Renal cortex interstitium (tissue), 11 donors: Measurements from ENCODE around the gene GINS2. TPM values are rescaled to one million over a fixed set of nuclear protein-coding genes. Genes with fewer than 3 reads are reported as not detected.

ENCODE experiments used
- DNase-seq, 11 donors: peaks; one replicate each; pipeline ENCODE4 v3.0.0-alpha.2; 2013; ENCODE audit warnings: low read depth in 9 of 11, low spot score in 4 of 11; ENCODE audit errors: extremely low read depth in 1 of 11
- polyA plus RNA-seq, 3 donors: library from polyadenylated mRNA; unstranded; fragments of 120-200 nt; gene quantifications; one replicate each; pipeline ENCODE4 v1.2.1, GENCODE V29; 2013; ENCODE audit not compliant: insufficient read length in 3 of 3

GINS2 gene
- polyA plus RNA-seq, 3 donors = 16.8 to 23.8 (median 20.0) TPM

DNA sequence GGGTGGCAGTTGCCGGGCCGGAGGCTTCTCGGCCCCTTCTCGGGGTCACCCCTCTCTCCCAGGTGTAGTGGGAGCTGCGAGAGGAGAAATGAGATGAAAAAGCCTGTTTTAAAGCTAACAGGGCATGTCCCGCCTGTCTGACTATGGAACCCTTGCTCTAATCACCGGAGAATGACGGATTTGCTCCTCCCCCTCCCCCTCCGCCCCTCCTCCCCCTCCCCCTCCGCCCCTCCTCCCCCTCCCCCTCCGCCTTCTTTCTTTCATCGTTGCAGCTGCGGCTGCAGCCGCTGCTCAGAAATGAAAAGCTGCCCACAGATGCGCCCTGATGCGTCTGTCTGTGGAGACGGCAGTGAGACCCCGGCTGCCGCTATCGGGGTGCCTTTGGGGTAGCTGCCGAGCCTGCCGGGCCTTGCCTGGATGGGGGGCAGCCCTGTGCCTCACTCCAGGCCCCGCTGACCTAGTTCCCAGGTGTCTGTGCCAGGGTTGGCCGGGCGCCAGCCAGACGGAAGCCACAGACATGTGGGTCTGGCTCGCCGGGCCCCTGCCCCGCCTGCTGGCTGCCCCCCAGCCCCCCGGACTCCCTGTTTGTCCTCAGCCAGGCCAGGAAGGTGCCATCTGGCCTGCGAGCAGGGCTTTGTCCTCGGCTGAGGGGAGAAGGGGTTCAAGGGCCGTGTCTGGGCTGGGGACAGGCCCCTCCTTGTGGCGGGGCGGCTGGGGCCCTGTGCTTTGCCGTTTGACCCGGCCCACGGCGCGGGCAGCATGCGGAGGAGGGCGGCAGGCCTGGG, 37.7 kb downstream of the GINS2 start:
- DNase-seq = peak in 1 of 11 donors; percentile 36

DNA sequence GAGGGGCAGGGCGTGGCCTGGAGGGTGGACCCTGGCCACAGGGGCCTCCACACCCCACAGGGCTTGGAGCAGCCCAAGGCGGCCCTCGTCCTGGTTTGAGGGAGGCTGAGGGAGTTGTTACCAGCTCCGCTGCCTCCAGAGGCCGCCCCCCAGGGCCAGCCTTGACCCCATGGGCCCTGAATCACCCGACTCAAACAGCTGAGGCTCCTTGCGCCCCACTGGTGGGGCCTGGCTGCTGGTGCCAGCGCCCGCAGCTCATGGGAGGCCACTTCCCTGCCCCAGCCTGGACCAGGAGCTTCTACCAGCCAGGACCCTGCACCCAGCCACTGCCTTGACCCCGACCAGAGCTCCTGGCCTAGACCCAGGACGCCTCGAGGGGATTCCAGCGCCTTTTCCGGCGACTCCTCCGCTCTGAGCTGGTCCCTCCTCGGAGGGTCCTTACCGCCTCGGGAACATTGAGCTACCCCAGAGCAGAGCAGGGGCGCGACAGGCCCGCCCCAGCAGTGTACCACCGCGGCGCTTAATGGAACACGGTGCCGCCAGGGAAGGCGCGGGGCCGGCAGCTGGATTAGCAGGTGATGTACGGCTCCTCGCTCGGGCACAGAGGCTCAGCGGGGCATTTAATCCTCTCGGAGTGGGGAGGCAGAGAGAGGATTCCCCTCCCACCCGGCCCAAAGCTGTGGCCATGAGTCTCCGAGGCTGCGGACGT, 38.5 kb downstream of the GINS2 start:
- peak in 1 of 11 donors; percentile 34 for DNase-seq

DNA sequence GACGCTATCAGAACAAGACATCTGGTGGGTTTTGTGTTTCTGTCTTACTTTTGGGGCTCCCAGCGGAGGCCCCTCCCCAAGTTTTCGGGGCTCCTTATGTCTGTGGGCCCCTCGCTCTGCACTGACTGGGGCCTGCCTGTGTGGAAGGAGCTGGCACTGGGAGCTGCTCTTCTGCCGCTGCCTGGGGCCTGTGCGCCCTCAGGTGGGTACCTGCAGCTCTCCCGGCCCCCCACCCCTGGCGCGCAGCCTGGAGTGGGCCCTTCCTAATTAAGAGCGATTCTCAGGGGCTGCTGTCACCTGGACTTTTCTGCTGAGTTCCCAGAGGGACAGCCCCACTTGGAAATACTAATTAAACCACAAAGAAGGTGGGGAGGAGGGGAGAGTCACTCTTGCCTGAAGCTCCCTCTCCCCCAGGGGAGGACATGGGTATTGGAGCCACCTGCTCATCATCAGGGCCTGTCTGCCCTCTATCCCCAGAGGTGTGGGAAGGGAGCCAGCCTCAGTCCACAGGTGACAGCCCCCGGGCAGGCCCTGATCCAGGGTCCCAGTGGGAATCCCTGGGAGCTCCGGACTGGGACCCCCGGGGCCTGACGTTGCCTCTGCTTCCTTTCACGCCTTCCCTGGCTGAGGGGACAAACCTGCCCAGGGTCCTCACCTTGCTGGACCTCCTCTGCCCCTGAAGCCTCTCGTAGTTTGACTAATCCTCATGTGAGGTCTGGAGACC, 39.2 kb downstream of the GINS2 start:
- no peak for DNase-seq

DNA sequence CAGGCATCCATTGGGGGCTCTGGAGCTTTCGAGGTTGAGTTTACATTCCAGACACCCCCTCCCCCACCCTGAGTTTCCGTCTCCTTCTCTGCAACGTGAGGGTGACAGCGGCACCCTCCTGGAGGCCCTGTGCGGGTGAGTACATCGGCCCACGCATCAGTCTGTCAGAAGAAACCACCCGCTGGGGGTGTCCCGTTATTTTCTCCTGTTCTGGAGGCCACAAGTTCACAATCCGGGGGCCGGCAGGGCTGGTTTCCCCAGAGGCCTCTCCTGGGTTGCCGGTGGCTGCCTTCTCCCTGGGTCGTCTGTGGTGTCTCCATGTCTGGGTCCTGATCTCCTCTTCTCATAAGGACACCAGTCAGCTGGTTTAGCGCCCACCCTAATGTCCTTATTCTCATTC, 39.9 kb downstream of the GINS2 start:
- no peak for DNase-seq

DNA sequence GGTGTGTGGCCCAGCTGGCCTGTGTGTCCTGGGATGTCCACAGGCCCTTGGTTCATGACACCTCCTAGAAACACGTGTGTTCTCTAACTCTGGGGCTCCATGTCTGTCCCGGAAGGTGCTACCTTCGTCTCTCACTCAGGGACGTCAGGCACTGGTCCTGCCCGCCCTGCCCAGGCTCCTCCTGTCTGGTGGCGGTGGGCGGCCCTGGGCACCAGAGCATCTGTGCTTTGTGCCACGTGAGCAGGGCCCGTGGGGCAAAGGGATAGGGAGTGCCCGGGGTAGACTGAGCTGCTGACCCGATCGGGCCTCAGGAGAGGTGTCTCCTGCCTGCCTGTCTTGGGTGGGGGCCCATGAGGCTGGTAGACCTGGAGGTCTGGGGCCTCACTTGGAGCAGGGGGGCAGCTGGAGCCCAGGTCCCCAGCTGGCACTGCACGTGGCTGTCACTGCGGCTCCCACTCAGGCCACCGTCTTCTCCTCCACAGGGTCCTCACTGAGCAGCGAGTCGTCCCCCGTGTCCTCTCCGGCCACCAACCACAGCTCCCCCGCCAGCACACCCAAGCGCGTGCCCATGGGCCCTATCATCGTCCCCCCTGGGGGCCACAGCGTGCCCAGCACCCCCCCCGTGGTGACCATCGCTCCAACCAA, 40.6 kb downstream of the GINS2 start:
- DNase-seq = no peak

DNA sequence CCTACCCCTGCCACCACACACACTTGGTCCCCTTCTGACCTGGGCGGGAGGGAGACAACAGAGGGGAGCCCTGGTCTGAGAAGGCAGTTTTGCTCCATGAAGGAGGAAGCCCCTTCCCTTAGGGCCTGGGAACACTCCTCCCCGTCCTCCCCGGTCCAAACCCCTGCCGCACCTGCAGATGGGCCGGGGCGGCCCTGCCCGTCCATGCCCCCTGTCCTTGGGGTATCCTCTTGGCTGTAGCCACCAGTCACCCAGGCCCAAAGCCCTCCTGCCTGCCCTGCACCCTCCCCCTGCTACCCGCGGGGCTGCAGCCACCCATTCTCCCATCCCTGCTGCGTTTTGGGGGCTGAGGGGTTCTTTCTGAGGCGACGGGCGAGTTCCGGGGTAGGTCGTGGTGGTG, 41.8 kb downstream of the GINS2 start:
- DNase-seq = no peak

DNA sequence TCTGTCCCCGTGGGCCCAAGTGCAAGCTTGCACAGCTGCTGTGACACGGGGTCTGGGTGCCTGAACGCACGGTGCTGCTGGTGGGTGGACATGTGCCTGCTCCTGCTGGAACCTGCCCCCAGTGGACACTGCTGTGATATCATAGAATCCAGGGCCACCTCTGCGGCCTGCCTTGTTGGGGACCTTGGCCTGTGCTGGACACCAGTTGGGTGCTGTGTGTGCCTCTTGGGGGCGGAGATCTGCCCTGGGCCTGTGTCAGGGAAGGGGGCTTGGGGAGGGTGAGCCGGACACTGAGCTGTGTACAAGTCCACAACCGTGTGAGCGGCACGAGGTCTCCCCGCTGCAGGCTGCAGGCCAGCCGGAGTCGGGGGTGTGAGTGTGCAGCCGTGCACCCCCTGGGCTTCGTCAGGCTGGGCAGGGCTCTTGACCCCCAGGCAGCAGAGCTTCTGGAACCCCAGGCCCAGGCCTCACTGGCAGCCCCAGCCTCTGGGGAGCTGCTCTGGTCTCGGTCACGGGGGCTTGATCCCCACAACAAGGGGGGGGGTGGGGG, 42.3 kb downstream of the GINS2 start:
- no peak for DNase-seq

DNA sequence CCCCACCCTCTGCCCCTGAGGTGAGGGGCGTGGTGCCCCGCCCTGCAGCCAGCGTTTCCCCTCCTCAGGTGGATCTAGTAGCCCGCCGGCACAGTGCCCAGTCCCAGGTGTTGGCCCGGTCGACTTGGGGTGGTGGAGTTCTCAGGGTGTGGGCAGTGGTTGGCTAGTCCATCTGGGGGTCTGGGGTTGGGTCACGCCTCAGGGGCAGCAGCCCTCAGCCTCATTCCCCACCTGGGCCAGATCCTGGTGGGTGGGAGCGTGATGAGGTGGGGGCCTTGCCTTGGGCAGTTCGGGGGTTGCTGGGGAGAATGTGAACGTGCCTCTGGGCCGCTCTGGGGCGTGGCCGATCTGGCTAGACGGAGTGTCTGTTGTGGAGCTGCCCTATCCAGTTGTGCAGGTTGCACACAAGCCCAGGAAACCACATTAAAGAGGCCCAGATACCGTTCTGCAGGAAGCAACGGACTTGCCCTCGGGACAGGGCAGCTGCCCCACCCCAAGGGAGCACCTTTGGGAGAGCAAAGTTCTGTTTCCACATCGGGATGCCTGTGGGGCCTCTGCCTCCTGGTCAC, 43.6 kb downstream of the GINS2 start:
- DNase-seq = no peak

DNA sequence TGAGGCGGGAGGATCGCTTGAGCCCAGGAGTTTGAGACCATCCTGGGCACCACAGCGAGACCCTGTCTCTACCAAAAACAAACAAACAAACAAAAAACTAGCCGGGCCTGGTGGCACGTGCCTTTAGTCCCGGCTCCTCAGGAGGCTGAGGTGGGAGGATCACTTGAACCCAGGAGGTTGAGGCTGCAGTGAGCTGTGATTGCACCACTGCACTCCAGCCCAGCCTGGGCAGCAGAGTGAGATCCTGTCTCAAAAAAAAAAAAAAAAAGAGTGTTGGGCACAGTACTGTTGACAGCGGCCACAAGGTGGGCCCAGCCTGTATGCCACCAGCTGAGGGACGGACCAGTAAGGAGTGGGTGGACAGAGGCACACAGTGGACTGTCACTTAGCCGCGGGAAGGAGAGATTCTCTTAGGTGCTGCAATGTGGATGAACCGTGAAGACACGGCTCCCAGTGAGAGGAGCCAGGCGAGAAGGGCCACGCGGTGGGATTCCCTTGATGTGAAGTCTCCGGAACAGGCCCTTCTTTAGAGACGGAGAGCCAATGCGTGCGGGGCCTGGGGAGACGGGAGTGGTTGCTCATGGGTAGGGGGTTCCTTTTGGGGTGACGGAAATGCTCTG, 44.6 kb downstream of the GINS2 start:
- no peak for DNase-seq

DNA sequence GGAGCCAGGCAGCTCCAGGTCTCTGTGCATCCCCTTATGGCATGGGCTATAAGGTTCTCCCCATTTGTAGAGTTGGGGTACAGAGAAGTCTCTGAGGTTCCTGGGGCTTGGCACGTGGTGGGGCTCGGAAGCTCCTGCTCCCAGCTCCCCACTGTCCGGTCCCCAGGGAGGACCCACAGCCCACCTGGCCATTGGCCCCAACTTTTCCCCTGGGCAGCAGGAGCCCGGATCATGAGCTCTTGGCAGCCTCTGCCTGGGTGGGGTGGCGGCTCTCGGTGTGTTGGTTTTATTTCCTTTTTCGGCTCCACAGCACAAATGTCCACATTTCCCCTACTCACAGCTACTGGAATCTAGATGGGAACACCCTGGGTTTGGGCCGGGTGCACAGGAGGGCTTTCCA, 45.1 kb downstream of the GINS2 start:
- DNase-seq = no peak

DNA sequence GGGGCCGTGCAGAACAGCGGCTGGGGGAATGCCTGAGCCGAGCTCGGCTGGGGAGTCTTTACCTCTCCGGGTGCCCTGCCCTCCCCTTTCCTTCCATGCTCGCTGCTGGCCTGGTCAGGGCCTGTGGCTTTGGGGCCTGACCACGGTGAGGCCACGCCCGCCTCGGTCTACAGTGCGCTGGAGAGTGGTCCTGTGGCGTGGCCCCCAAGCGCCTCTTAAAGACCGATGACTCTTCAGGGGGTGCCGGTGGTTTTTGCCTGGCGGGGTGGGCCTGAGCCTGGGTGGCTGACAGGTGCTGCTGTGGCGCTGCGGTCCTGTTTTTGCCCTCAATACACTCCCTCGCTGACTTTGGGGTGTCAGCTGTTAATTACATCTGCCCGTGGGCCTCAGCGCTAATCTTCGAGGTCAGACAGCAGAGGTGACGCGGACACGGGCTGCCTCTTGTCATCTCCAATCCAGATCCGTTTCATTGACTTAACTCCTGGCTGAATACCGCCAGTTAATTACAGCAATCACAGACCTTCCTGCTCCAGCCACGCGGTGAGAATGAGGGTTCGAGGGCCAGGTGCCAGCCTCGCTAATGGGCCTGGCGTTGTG, 45.9 kb downstream of the GINS2 start:
- DNase-seq = no peak

DNA sequence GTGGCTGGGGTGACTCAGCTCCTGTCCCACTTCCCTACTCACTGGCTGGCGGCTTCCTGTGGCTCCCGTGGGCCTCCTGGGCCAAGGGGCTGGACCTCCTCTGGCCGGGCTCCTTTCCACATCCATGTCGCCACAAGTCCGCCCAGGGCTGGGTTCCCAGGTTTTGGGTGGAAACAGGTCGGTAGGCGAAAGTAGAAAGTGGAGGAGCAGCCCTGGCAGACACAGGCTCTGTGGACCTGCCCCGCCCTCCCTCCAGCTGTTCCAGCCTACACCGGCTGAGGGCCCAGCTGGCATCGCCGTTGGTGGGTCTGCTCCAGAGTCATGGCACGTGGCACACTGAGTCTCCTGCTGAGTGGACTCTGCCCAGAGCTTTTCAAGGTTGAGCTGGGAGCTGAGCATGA, 47.0 kb downstream of the GINS2 start:
- no peak for DNase-seq

DNA sequence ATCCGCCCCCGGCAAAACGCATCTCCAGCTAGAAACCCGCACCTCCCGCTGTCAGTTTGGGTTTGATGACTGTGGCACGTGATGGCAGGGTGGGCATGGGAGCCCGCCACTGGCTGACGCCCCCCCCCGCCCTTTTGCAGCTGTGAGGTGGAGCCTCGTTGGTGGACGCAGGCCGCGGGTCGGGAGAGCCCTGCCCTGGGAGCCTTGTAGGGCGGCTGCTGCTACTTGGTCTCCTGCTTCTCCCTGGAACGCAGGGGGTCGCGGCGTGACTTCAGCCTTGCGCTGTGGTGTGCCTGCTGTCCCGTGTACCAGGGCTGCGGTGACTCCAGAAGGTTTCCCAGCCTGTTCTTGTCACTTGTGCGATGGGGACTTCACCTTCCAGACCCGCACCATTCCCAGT, 47.4 kb downstream of the GINS2 start:
- DNase-seq = no peak

DNA sequence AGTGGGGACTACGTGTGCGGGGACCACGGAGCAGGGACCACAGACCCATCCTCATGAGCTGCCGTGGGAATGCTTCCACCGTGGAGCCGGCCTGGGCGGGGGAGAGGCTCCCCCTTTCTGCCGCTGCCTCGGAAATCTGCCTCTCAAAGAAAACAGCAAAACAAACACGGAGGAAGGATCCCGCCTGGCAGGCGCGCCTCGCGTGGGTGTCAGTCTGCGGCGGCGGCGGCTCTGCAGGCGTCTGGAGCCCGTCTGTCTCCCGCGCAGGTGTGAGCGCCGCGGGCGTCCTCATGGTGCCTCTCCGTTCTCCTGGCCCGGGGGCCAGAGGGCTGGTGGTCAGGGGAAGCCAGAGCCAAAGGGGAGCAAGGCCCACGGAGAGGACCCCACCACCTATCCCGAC, 48.2 kb downstream of the GINS2 start:
- no peak for DNase-seq

DNA sequence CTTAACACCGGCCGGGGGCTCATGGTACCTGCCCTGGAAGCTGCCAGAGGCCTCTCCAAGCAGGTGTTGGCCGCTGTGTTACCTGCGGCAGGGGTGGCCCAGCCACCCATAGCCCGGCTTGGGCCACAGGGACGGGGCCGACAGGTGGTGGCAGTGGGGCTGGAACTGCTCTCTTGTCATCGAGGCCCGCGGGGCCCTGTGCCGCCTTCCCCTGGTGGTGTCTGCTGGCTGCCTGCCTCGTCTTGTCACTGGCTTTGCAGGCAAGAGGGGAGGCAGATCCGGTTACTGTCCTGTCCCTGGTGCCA, 48.5 kb downstream of the GINS2 start:
- no peak for DNase-seq

DNA sequence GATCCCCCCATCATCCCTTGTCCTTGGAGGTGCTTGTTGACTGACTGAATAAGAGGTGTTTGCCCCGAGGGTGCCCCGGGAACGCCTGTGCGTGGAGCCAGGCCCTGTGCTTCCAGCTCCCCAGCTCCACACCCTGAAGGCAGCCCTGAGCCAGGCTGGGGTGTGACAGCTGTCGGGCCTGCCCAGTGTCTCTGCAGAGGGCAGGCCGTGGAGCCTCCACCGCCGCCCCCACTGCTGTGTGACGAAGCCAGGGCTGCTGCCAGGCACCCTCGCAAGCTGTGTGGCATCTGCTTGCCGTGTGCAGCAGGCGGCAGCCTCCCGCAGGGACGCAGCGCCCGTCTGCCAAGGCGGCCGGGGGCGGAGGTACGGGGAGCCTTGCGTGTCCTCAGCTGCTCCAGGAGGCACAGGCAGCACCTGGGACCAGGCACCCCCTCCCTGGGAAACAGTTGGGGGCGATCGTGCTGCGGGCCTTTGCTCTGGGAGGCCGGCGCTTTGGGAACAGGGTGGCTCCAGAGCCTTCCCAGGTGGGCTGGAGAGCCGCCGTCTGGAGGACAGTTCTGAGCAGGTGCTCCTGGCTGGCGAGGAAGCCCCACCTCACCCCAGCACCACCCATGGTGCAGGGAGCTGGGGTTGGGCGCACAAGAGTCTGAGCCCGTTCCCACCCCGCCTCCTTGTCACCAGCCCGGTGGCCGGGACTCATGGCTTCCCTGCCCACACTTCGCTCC, 49.1 kb downstream of the GINS2 start:
- DNase-seq = no peak

DNA sequence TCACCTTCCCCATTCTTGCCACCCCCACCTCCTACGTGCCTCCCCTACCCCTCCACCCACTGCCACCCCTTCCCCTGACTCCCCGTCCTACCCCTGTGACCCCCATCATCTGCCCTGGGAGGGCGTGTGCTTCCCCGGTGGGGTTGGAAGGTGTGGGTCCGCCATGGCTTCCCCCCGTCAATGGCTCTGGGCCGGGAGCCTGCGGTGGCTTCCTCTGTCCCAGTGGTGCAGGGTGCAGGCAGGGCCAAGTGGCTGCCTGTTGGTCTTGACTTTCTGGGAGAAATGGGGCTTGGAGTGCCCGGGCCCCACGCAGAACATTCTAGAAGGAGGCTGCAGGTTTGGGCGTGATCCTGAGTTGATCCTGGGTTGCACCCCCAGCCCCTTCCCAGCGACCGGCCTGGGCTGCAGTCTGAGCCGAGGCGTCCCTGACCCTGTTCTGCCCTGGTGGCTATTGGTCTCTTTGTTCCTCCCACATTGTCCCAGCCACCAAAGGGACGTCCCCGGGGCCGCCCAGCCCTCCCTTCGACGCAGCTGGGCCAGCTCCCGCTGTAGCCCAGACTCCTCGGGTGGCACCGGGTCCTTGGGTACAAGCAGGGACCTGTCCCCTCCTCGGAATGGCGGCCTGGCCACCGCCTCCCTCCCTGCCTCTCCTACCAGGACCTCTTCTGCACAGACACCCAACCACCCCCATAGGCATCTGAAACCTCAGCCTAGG, 49.9 kb downstream of the GINS2 start:
- no peak for DNase-seq
